Panc1 (cell line): ENCODE results near the gene CFAP210. TPM values are rescaled to one million over a fixed set of nuclear protein-coding genes. Genes with fewer than 3 reads are reported as not detected.

Experiments used
- ATAC-seq: fragments of 200-7000 bp; cut with Tn5 transposase; 2 replicates; pipeline ENCODE4 v1.9.1; 2020; ENCODE audit warnings: mild to moderate bottlenecking, moderate library complexity
- BruUV-seq: library from RNA; stranded (reverse); fragments of 400-500 nt; replicated peaks from 2 replicates; lab custom pipeline; 2021; lab: Mats Ljungman, UMichigan
- CTCF ChIA-PET: fragments of 300-600 bp; sonication (Branson Sonifier 250); formaldehyde crosslinking; loops from one replicate; lab custom pipeline; 2022; ENCODE audit warnings: antibody characterized with exemption; lab: Charles Lee
- POLR2A ChIA-PET: fragments of 300-600 bp; sonication (Branson Sonifier 250); formaldehyde crosslinking; loops from one replicate; lab custom pipeline; 2022; ENCODE audit warnings: antibody characterized with exemption; lab: Charles Lee
- DNase-seq: peaks from one replicate; pipeline ENCODE4 v3.0.0-alpha.2; 2010; ENCODE audit warnings: low read depth, low spot score
- H3K27ac ChIP-seq: 2 replicates; pipeline ENCODE4 v1.5.1; 2011; ENCODE audit warnings: mild to moderate bottlenecking, low read length, inconsistent platforms
- H3K27me3 ChIP-seq: fragments of 200-500 bp; sonication (Bioruptor generic); 2 replicates; pipeline ENCODE4 v1.6.0; 2014; ENCODE audit warnings: low read length, inconsistent platforms; ENCODE audit not compliant: control insufficient read depth, insufficient read depth
- H3K36me3 ChIP-seq: fragments of 200-500 bp; sonication (Bioruptor generic); 2 replicates; pipeline ENCODE4 v1.5.1; 2014; ENCODE audit warnings: inconsistent platforms, mild to moderate bottlenecking, low read length, moderate library complexity; ENCODE audit not compliant: control insufficient read depth, insufficient read depth
- H3K4me1 ChIP-seq: 2 replicates; pipeline ENCODE4 v1.5.1; 2011; ENCODE audit warnings: inconsistent platforms, mild to moderate bottlenecking, low read length, moderate library complexity; ENCODE audit not compliant: control insufficient read depth, insufficient read depth
- H3K4me3 ChIP-seq, 2 experiments: 2 replicates each; pipeline ENCODE4 v1.5.1; 2011 to 2012; ENCODE audit warnings: low read depth in 2 of 2, low read length in 2 of 2, mild to moderate bottlenecking in 2 of 2, inconsistent platforms in 1 of 2, moderate library complexity in 1 of 2
- H3K9me3 ChIP-seq: fragments of 200-500 bp; sonication (Bioruptor generic); 2 replicates; pipeline ENCODE4 v1.5.1; 2014; ENCODE audit warnings: low read depth, mild to moderate bottlenecking, inconsistent platforms, low read length, moderate library complexity; ENCODE audit not compliant: control insufficient read depth, insufficient read depth
- CTCF ChIP-seq: fragments of 450-650 bp; IDR thresholded peaks from 2 replicates; pipeline ENCODE4 v1.5.1; 2017; ENCODE audit warnings: mild to moderate bottlenecking
- POLR2AphosphoS5 ChIP-seq: IDR thresholded peaks from 2 replicates; pipeline ENCODE4 v1.6.1; 2012; ENCODE audit warnings: mild to moderate bottlenecking, low read depth, low read length, moderate library complexity
- REST ChIP-seq, 2 experiments: IDR thresholded peaks; 2 replicates each; pipeline ENCODE4 v1.6.1; 2011 to 2012; ENCODE audit warnings: low read depth in 2 of 2, control low read depth in 1 of 2, low read length in 1 of 2, mild to moderate bottlenecking in 1 of 2, moderate library complexity in 1 of 2; ENCODE audit not compliant: insufficient read depth in 1 of 2
- SIN3A ChIP-seq: IDR thresholded peaks from 2 replicates; pipeline ENCODE4 v1.6.1; 2012; ENCODE audit warnings: low read depth, mild to moderate bottlenecking, low read length, moderate library complexity, borderline replicate concordance; ENCODE audit not compliant: insufficient read depth
- TCF7L2 ChIP-seq: IDR thresholded peaks from 2 replicates; pipeline ENCODE4 v1.6.1; 2011; ENCODE audit warnings: mild to moderate bottlenecking, low read depth, low read length, inconsistent platforms
- in situ Hi-C: cut with HindIII; loops from 2 replicates; pipeline ENCODE4 v1.10.0; 2016; ENCODE audit warnings: low sequenced_read_pairs, low pct_unique_long_range_greater_than_20kb
- intact Hi-C: fragments of 100-400 bp; cut with micrococcal nuclease; formaldehyde crosslinking; loops from one replicate; pipeline ENCODE4 v1.10.0; 2022; ENCODE audit not compliant: unreplicated experiment
- total RNA-seq: library from RNA; stranded (reverse); gene quantifications from one replicate; pipeline ENCODE4 v1.2.1, GENCODE V29; 2021; ENCODE audit not compliant: unreplicated experiment

Gene CFAP210
- total RNA-seq, 1 experiment from 2014 or later: 0.23 TPM

- no peak for ATAC-seq
- CTCF ChIA-PET: interaction anchor here (0.5 kb wide), 1 partner anchor 265 kb away, joined by 11 read pairs; no protein-coding TSS in a partner anchor
- no peaks in the 10 kb centered on the region for H3K36me3 ChIP-seq
- TF ChIP-seq SIN3A: no peak
- TF ChIP-seq CTCF: no peak
- no peak for TF ChIP-seq TCF7L2
- no peak for TF ChIP-seq REST (IDR thresholded peaks at IDR 0.05; ENCODE audit: insufficient read depth in 1 of 2, low read depth in 2 of 2, low read length in 1 of 2)
- TF ChIP-seq POLR2AphosphoS5: no peak
- no peak for DNase-seq
- in situ Hi-C loops: no loop called here
- H3K9me3 ChIP-seq: no peaks in the 10 kb centered on the region
- H3K4me3 ChIP-seq: no peak overlapping the region
- intact Hi-C loops: no loop called here
- BruUV-seq: no TSS peak
- peaks cover 14% of the 10 kb centered on the region; the same call in 1 of the 2 replicates for H3K4me1 ChIP-seq
- H3K27me3 ChIP-seq: no peaks in the 10 kb centered on the region
- no peak overlapping the region for H3K27ac ChIP-seq
- POLR2A ChIA-PET: no interaction called here
Observed at GRCh38 chr2:169716938-169717690, 22.9 kb upstream of the CFAP210 start.

- intact Hi-C loops (no loop called here), in situ Hi-C loops (no loop called here)
- Histone ChIP-seq H3K36me3 (no peaks in the 10 kb centered on the region), H3K9me3 (no peaks in the 10 kb centered on the region), H3K4me3 (no peak overlapping the region), H3K27ac (no peak overlapping the region), H3K27me3 (no peaks in the 10 kb centered on the region), H3K4me1 (peaks cover 14% of the 10 kb centered on the region; the same call in 1 of the 2 replicates)
- DNase-seq: no peak
- TF ChIP-seq REST (IDR thresholded peaks at IDR 0.05; ENCODE audit: insufficient read depth in 1 of 2, low read depth in 2 of 2, low read length in 1 of 2) (no peak), SIN3A (no peak), POLR2AphosphoS5 (no peak), CTCF (no peak), TCF7L2 (no peak)
- peak; percentile 22; the same call in 1 of the 2 replicates for ATAC-seq
- ChIA-PET CTCF (interaction anchor here (0.5 kb wide), 2 partner anchors 38 to 264 kb away, joined by 3 to 11 read pairs; no protein-coding TSS in a partner anchor), POLR2A (no interaction called here)
- BruUV-seq: no TSS peak
Observed at GRCh38 chr2:169716238-169716886, 22.2 kb upstream of the CFAP210 start.
